ENCODE data around the gene BTRC. TPM values are rescaled to one million over a fixed set of nuclear protein-coding genes. Genes with fewer than 3 reads are reported as not detected.

BTRC gene
- polyA plus RNA-seq, 2 of the 4 experiments (the other 2 are of a cell fraction) = 8.0 to 23.1 TPM

DNA sequence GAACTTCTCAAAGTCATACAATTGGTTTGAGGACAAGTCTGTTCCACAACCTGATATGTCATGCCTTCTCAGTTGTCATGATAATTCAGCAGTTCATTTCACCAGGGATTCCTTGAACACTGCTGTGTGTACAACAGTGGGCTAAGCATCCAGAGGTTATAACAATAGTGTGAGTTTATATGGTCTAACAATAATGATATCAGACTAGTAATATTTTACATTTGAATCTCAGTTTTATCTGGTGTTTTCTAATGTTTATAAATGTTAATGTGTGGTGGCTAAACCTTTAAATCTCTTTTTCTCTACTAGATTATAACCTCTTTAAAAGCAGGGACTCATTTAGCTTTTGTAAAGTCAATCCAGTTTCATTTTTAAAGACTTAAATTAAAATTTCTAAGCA lies 48.7 kb downstream of the BTRC start:
- Histone ChIP-seq H3K9me3 (no peaks in the 10 kb centered on the region), H3K4me3 (no peak overlapping the region), H3K4me2 (no peak overlapping the region), H3K27ac (no peak overlapping the region), H3K4me1 (peaks cover 12% of the 10 kb centered on the region; the same call in 2 of the 3 replicates)
- ChIA-PET POLR2A (interaction anchor here (0.7 kb wide), 1 partner anchor 58 kb away, joined by 3 read pairs; no protein-coding TSS in a partner anchor), CTCF (interaction anchor here (1.1 kb wide), 1 partner anchor 189 kb away, joined by 3 read pairs; no protein-coding TSS in a partner anchor)
- no peak for DNase-seq (ENCODE audit: low read depth in 1 of 2, low spot score in 1 of 2)
- no peak for FAIRE-seq
- no peak for ATAC-seq
- TF ChIP-seq HES2 (IDR thresholded peaks at IDR 0.05) = no peak
- no peak for TF ChIP-seq EP300 (IDR thresholded peaks at IDR 0.05)
- TF ChIP-seq RARB (CRISPR knock-in tag; IDR thresholded peaks at IDR 0.05) = no peak
- no peak for TF ChIP-seq KDM5A (IDR thresholded peaks at IDR 0.05)
- TF ChIP-seq, protein P1, sequence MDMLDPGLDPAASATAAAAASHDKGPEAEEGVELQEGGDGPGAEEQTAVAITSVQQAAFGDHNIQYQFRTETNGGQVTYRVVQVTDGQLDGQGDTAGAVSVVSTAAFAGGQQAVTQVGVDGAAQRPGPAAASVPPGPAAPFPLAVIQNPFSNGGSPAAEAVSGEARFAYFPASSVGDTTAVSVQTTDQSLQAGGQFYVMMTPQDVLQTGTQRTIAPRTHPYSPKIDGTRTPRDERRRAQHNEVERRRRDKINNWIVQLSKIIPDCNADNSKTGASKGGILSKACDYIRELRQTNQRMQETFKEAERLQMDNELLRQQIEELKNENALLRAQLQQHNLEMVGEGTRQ (IDR thresholded peaks at IDR 0.05) = no peak
- TF ChIP-seq HOXB5 (CRISPR knock-in tag; IDR thresholded peaks at IDR 0.05) = no peak
- no peak for TF ChIP-seq CEBPB (IDR thresholded peaks at IDR 0.05)
- TF ChIP-seq EHMT2 (IDR thresholded peaks at IDR 0.05; ENCODE audit: low read depth) = no peak
- TF ChIP-seq REST (IDR thresholded peaks at IDR 0.05) = no peak
- TF ChIP-seq ATOH8 (CRISPR knock-in tag; IDR thresholded peaks at IDR 0.05; ENCODE audit: low read depth) = no peak
- no peak for TF ChIP-seq FOSB (CRISPR knock-in tag; IDR thresholded peaks at IDR 0.05)
- TF ChIP-seq ESRRA (IDR thresholded peaks at IDR 0.05; ENCODE audit: borderline replicate concordance, low read length) = no peak
- TF ChIP-seq GATA3 (IDR thresholded peaks at IDR 0.05; ENCODE audit: borderline replicate concordance) = no peak
- TF ChIP-seq, protein P2, sequence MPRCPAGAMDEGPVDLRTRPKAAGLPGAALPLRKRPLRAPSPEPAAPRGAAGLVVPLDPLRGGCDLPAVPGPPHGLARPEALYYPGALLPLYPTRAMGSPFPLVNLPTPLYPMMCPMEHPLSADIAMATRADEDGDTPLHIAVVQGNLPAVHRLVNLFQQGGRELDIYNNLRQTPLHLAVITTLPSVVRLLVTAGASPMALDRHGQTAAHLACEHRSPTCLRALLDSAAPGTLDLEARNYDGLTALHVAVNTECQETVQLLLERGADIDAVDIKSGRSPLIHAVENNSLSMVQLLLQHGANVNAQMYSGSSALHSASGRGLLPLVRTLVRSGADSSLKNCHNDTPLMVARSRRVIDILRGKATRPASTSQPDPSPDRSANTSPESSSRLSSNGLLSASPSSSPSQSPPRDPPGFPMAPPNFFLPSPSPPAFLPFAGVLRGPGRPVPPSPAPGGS (IDR thresholded peaks at IDR 0.05) = no peak
- no peak for TF ChIP-seq NFE2L2 (conservative IDR thresholded peaks at IDR 0.05; ENCODE audit: low read length)
- no peak for TF ChIP-seq POLR2A (IDR thresholded peaks at IDR 0.05; ENCODE audit: low read length)
- no peak for TF ChIP-seq MYC (IDR thresholded peaks at IDR 0.05; ENCODE audit: borderline replicate concordance, low read length)
- TF ChIP-seq, protein P3, sequence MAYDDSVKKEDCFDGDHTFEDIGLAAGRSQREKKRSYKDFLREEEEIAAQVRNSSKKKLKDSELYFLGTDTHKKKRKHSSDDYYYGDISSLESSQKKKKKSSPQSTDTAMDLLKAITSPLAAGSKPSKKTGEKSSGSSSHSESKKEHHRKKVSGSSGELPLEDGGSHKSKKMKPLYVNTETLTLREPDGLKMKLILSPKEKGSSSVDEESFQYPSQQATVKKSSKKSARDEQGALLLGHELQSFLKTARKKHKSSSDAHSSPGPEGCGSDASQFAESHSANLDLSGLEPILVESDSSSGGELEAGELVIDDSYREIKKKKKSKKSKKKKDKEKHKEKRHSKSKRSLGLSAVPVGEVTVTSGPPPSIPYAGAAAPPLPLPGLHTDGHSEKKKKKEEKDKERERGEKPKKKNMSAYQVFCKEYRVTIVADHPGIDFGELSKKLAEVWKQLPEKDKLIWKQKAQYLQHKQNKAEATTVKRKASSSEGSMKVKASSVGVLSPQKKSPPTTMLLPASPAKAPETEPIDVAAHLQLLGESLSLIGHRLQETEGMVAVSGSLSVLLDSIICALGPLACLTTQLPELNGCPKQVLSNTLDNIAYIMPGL (CRISPR knock-in tag; IDR thresholded peaks at IDR 0.05; ENCODE audit: borderline replicate concordance) = no peak

DNA sequence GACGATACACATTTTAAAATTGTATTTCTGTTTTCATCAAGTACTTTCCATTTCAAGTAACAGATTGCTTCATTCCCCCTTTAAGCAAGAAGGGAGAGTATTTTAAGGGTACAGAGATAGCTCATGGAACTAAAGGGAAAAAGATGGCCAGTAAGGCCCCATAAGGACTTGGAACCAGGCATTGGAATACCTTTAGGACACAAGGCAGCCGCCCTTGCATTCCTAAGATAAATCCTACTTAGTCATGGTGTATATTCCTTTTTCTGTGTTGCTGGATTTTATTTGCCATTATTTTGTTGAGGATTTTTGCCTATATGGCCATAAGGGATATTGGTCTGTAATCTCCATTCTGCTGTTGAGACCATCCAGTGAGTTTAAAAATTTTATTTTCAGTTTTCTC lies 49.2 kb downstream of the BTRC start:
- no peak for ATAC-seq
- Histone ChIP-seq H3K4me3 (no peak overlapping the region), H3K27ac (no peak overlapping the region), H3K9me3 (no peaks in the 10 kb centered on the region), H3K4me1 (peaks cover 12% of the 10 kb centered on the region; the same call in 2 of the 3 replicates), H3K4me2 (no peak overlapping the region)
- ChIA-PET CTCF (interaction anchor here (1.1 to 1.2 kb wide), 2 partner anchors 39 to 190 kb away, joined by 3 read pairs; no protein-coding TSS in a partner anchor), POLR2A (interaction anchor here (0.7 kb wide), 1 partner anchor 58 kb away, joined by 3 read pairs; no protein-coding TSS in a partner anchor)
- WGBS (ENCODE audit: missing lambda C conversion rate) = 89% methylated on average over 2 of the region's 2 CpGs
- TF ChIP-seq TFCP2L1 (CRISPR knock-in tag; IDR thresholded peaks at IDR 0.05) = no peak
- TF ChIP-seq ZNF302 (CRISPR knock-in tag; IDR thresholded peaks at IDR 0.05) = no peak
- no peak for TF ChIP-seq TP53 (CRISPR knock-in tag; IDR thresholded peaks at IDR 0.05)
- no peak for TF ChIP-seq ZSCAN20 (CRISPR knock-in tag; IDR thresholded peaks at IDR 0.05)
- TF ChIP-seq EHMT2 (IDR thresholded peaks at IDR 0.05; ENCODE audit: low read depth) = no peak
- no peak for TF ChIP-seq RARB (CRISPR knock-in tag; IDR thresholded peaks at IDR 0.05)
- TF ChIP-seq SREBF2 (IDR thresholded peaks at IDR 0.05) = no peak
- no peak for TF ChIP-seq POLR2AphosphoS2 (conservative IDR thresholded peaks at IDR 0.05; ENCODE audit: low read length)
- no peak for TF ChIP-seq ELK1 (IDR thresholded peaks at IDR 0.05; ENCODE audit: low read depth, low read length)
- TF ChIP-seq HES2 (IDR thresholded peaks at IDR 0.05) = no peak
- TF ChIP-seq ATOH8 (CRISPR knock-in tag; IDR thresholded peaks at IDR 0.05; ENCODE audit: low read depth) = no peak
- TF ChIP-seq ZFP36 (IDR thresholded peaks at IDR 0.05; ENCODE audit: borderline replicate concordance, partially characterized antibody) = no peak
- TF ChIP-seq FOSB (CRISPR knock-in tag; IDR thresholded peaks at IDR 0.05) = no peak
- FAIRE-seq = no peak
- DNase-seq (ENCODE audit: low read depth in 1 of 2, low spot score in 1 of 2) = no peak

Measured in A549 (cell line).